GM19452 (cell line): ENCODE results near the gene OFD1.

Source experiments
- ATAC-seq: cut with Tn5 transposase; IDR thresholded peaks from one replicate; pipeline ENCODE4 v1.9.1; 2021; ENCODE audit not compliant: unreplicated experiment

OFD1 gene

GRCh38 chrX:13791559-13791958 is 57.0 kb downstream of the OFD1 start:
- no peak for ATAC-seq

- ATAC-seq = no peak
Measured at GRCh38 chrX:13793897-13794296, 59.3 kb downstream of the OFD1 start.

- no peak for ATAC-seq
Measured at GRCh38 chrX:13794417-13794816, 59.9 kb downstream of the OFD1 start.

GRCh38 chrX:13797512-13797911 is 63.0 kb downstream of the OFD1 start:
- ATAC-seq = no peak

- no peak for ATAC-seq
Measured at GRCh38 chrX:13798184-13798583, 63.6 kb downstream of the OFD1 start.

- ATAC-seq = no peak
Measured at GRCh38 chrX:13803116-13803515, 68.6 kb downstream of the OFD1 start.

- ATAC-seq = no peak
Measured at GRCh38 chrX:13805241-13805640, 70.7 kb downstream of the OFD1 start.

- no peak for ATAC-seq
Measured at GRCh38 chrX:13808293-13808692, 73.7 kb downstream of the OFD1 start.

- no peak for ATAC-seq
Measured at GRCh38 chrX:13808865-13809264, 74.3 kb downstream of the OFD1 start.

- no peak for ATAC-seq
Measured at GRCh38 chrX:13815664-13816063, 81.1 kb downstream of the OFD1 start.

- ATAC-seq = no peak
Measured at GRCh38 chrX:13816176-13816575, 81.6 kb downstream of the OFD1 start.

GRCh38 chrX:13816643-13817627 is 82.4 kb downstream of the OFD1 start, which contains the start of gene GPM6B:
Gene GPM6B (minus strand): TSS chrX:13817093. CDS start chrX:13816904, 189 bp downstream.
- no peak for ATAC-seq
